Measurements from ENCODE around the gene SLC13A4.

The SLC13A4 gene

DNA sequence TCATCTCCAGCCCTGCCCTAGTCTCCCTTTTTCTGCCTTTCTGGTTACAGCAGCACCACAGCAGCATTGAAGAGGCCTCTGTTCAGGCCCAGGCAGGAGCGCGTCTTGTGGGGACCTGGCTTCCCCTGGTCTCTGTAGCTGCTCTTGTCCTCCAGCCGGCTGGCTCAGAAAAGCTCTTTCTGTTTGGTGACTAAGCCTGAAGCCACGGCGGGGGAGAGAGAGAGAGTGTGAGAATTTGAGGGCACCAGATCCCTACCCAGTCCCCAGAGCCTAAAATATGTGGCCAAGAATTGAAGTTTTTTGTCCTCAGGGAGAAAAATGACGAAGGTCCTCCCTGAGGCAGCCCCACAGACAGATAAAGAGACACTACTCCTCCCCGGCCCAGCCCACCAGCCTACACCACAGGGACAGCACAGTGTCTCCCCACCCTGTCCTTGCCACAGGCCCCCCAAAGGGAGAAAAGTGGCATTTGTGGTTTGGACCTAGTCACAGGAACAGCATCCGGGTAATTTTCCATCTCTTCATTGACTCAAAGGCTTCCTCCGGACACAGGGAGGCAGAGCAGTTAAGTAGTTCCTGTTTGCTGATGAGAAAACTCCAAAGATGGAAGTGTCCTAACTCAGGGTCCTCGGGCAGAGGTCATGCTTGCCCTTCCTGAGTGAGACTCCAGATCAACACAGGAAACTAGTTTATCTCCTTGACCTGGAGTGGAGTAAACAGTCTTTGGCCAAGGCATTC lies 33.9 kb upstream of the SLC13A4 start:
- Histone ChIP-seq H3K4me3 (ENCODE audit: low read depth, low read length) (no peak overlapping the region), H3K27ac (ENCODE audit: extremely low read depth, low read depth, low read length) (no peak overlapping the region), H3K4me1 (ENCODE audit: control insufficient read depth, insufficient read depth, low read length) (no peaks in the 10 kb centered on the region), H3K9me3 (ENCODE audit: control insufficient read depth, insufficient read depth, low read depth, low read length) (no peaks in the 10 kb centered on the region), H3K36me3 (ENCODE audit: control insufficient read depth in 2 of 2, insufficient read depth in 1 of 2, low read length in 2 of 2) (no peaks in the 10 kb centered on the region)
- POLR2A ChIA-PET, result no interaction called here
- TF ChIP-seq KLF7 (tag by site-specific recombination; IDR thresholded peaks at IDR 0.05; ENCODE audit: borderline replicate concordance) (no peak), ZBTB21 (tag by site-specific recombination; IDR thresholded peaks at IDR 0.05) (no peak), ZNF274 (IDR thresholded peaks at IDR 0.05; ENCODE audit: low read length) (no peak), ZNF274 (tag by site-specific recombination; IDR thresholded peaks at IDR 0.05; ENCODE audit: borderline replicate concordance) (no peak)
- CTCF ChIA-PET, result interaction anchor here (0.6 kb wide), 1 partner anchor 18 kb away, joined by 3 read pairs; no protein-coding TSS in a partner anchor

- Histone ChIP-seq H3K27ac (ENCODE audit: extremely low read depth, low read depth, low read length) (no peak overlapping the region), H3K36me3 (ENCODE audit: control insufficient read depth in 2 of 2, insufficient read depth in 1 of 2, low read length in 2 of 2) (no peaks in the 10 kb centered on the region), H3K9me3 (ENCODE audit: control insufficient read depth, insufficient read depth, low read depth, low read length) (no peaks in the 10 kb centered on the region), H3K4me3 (ENCODE audit: low read depth, low read length) (no peak overlapping the region), H3K4me1 (ENCODE audit: control insufficient read depth, insufficient read depth, low read length) (no peaks in the 10 kb centered on the region)
- ChIA-PET CTCF (no interaction called here), POLR2A (no interaction called here)
- TF ChIP-seq ZNF501 (tag by site-specific recombination; IDR thresholded peaks at IDR 0.05), result no peak
- TF ChIP-seq PATZ1 (tag by site-specific recombination; IDR thresholded peaks at IDR 0.05), result no peak
- TF ChIP-seq ZNF530 (tag by site-specific recombination; IDR thresholded peaks at IDR 0.05; ENCODE audit: low read depth), result no peak
- TF ChIP-seq MYNN (tag by site-specific recombination; IDR thresholded peaks at IDR 0.05; ENCODE audit: borderline replicate concordance), result no peak
- TF ChIP-seq, protein P1, sequence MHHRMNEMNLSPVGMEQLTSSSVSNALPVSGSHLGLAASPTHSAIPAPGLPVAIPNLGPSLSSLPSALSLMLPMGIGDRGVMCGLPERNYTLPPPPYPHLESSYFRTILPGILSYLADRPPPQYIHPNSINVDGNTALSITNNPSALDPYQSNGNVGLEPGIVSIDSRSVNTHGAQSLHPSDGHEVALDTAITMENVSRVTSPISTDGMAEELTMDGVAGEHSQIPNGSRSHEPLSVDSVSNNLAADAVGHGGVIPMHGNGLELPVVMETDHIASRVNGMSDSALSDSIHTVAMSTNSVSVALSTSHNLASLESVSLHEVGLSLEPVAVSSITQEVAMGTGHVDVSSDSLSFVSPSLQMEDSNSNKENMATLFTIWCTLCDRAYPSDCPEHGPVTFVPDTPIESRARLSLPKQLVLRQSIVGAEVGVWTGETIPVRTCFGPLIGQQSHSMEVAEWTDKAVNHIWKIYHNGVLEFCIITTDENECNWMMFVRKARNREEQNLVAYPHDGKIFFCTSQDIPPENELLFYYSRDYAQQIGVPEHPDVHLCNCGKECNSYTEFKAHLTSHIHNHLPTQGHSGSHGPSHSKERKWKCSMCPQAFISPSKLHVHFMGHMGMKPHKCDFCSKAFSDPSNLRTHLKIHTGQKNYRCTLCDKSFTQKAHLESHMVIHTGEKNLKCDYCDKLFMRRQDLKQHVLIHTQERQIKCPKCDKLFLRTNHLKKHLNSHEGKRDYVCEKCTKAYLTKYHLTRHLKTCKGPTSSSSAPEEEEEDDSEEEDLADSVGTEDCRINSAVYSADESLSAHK (tag by site-specific recombination; IDR thresholded peaks at IDR 0.05), result no peak
- no peak for TF ChIP-seq ZNF214 (tag by site-specific recombination; IDR thresholded peaks at IDR 0.05; ENCODE audit: borderline replicate concordance)
- no peak for TF ChIP-seq ZNF621 (tag by site-specific recombination; IDR thresholded peaks at IDR 0.05)
- TF ChIP-seq ZNF404 (tag by site-specific recombination; IDR thresholded peaks at IDR 0.05), result no peak
- no peak for TF ChIP-seq ZSCAN18 (tag by site-specific recombination; IDR thresholded peaks at IDR 0.05)
- TF ChIP-seq, protein P2, sequence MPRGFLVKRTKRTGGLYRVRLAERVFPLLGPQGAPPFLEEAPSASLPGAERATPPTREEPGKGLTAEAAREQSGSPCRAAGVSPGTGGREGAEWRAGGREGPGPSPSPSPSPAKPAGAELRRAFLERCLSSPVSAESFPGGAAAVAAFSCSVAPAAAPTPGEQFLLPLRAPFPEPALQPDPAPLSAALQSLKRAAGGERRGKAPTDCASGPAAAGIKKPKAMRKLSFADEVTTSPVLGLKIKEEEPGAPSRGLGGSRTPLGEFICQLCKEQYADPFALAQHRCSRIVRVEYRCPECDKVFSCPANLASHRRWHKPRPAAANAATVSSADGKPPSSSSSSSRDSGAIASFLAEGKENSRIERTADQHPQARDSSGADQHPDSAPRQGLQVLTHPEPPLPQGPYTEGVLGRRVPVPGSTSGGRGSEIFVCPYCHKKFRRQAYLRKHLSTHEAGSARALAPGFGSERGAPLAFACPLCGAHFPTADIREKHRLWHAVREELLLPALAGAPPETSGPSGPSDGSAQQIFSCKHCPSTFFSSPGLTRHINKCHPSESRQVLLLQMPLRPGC (tag by site-specific recombination; IDR thresholded peaks at IDR 0.05), result no peak
- TF ChIP-seq ZNF221 (tag by site-specific recombination; IDR thresholded peaks at IDR 0.05; ENCODE audit: borderline replicate concordance), result no peak
- no peak for TF ChIP-seq ZNF626 (tag by site-specific recombination; IDR thresholded peaks at IDR 0.05)
Observed at GRCh38 chr7:135759532-135759931, 31.5 kb upstream of the SLC13A4 start.
